Measurements from ENCODE around the gene CCDC88C. TPM values are rescaled to one million over a fixed set of nuclear protein-coding genes. Genes with fewer than 3 reads are reported as not detected.

Gene CCDC88C
- total and polyA plus RNA-seq, 2 experiments from 2014 or later: 23.6 to 60.7 TPM

GRCh38 chr14:91267965-91268437, 149.6 kb downstream of the CCDC88C start:
- H3K27me3 Mint-ChIP-seq (ENCODE audit: insufficient read depth, low read depth, poor library complexity): peaks cover 24% of the 10 kb centered on the region
- H3K36me3 Mint-ChIP-seq (ENCODE audit: low read depth): peaks cover 5% of the 10 kb centered on the region; the same call in 2 of the 3 replicates

More at GRCh38 chr14:91267965-91268437, 149.6 kb downstream of the CCDC88C start:
- no peak overlapping the region for H2AFZ ChIP-seq
- no peak overlapping the region for H3K4me2 ChIP-seq
- DNase-seq (ENCODE audit: low spot score): no peak
- H3K27ac ChIP-seq (ENCODE audit: low read depth): no peak overlapping the region
- H3K79me2 ChIP-seq (replicated peaks; ENCODE audit: insufficient read depth): no peaks in the 10 kb centered on the region
- no peaks in the 10 kb centered on the region for H3K9me2 ChIP-seq (ENCODE audit: insufficient read depth)
- Mint-ChIP-seq H3K9me3 (no peaks in the 10 kb centered on the region; the same call in 2 of the 3 replicates), H3K4me3 (no peak overlapping the region), H3K27ac (no peak overlapping the region), H3K4me1 (peaks cover 16% of the 10 kb centered on the region)
- H3K27me3 ChIP-seq (ENCODE audit: insufficient read depth): peaks cover 31% of the 10 kb centered on the region
- no peaks in the 10 kb centered on the region for H3K4me1 ChIP-seq (ENCODE audit: insufficient read depth)
- no peaks in the 10 kb centered on the region for H4K20me1 ChIP-seq (replicated peaks; ENCODE audit: insufficient read depth)
- H3F3A ChIP-seq (replicated peaks; ENCODE audit: low read depth): no peaks in the 10 kb centered on the region
- no peak for ATAC-seq
- TF ChIP-seq REST (IDR thresholded peaks at IDR 0.05; ENCODE audit: unreplicated experiment) (no peak), ETS1 (IDR thresholded peaks at IDR 0.05) (no peak), POLR2AphosphoS5 (IDR thresholded peaks at IDR 0.05; ENCODE audit: low read depth) (no peak), ZNF462 (CRISPR knock-in tag; IDR thresholded peaks at IDR 0.05) (no peak), EZH2phosphoT487 (IDR thresholded peaks at IDR 0.05; ENCODE audit: unreplicated experiment) (no peak)
- H3K36me3 ChIP-seq (ENCODE audit: insufficient read depth): no peaks in the 10 kb centered on the region
- H3K4me3 ChIP-seq: no peak overlapping the region
